HepG2 (cell line): ENCODE results near the gene PAK2. TPM values are rescaled to one million over a fixed set of nuclear protein-coding genes. Genes with fewer than 3 reads are reported as not detected.

Experiments
- ATAC-seq: fragments of 200-7000 bp; cut with Tn5 transposase; 3 replicates; pipeline ENCODE4 v1.9.1; 2020; ENCODE audit warnings: mild to moderate bottlenecking, moderate library complexity
- BruUV-seq: library from RNA; stranded (reverse); fragments of 400-500 nt; replicated peaks from 2 replicates; lab custom pipeline; 2021; lab: Mats Ljungman, UMichigan
- CTCF ChIA-PET: fragments of 300-600 bp; formaldehyde crosslinking; extraction: SDS; loops from one replicate; lab custom pipeline; 2021; ENCODE audit warnings: low total read pairs, inconsistent platforms, low intra/inter-chr PET ratio; lab: Yijun Ruan, JAX
- POLR2A ChIA-PET: fragments of 350-600 bp; sonication (Branson Sonifier 250); formaldehyde crosslinking; loops from one replicate; lab custom pipeline; 2020; ENCODE audit warnings: antibody characterized with exemption, inconsistent platforms; lab: Yijun Ruan, JAX
- DNase-seq: peaks from one replicate; pipeline ENCODE4 v3.0.0-alpha.2; 2015; ENCODE audit warnings: low spot score
- FAIRE-seq: peaks from 3 replicates; lab custom pipeline; 2011; peaks lifted over from hg19 to GRCh38; lab: Jason Lieb, UNC
- H2AFZ ChIP-seq: one replicate; pipeline ENCODE4 v1.6.1; 2011; ENCODE audit warnings: low read length, inconsistent platforms
- H3K27ac ChIP-seq: fragments of 300-600 bp; 3 replicates; pipeline ENCODE4 v1.8.0; 2011; ENCODE audit warnings: mixed run types, mild to moderate bottlenecking, mixed read lengths, low read length, inconsistent platforms; ENCODE audit not compliant: insufficient read depth; ENCODE audit errors: extremely low read length
- H3K27me3 ChIP-seq, 2 experiments: fragments of 200-600 bp in 1 of 2; 2 replicates in 1 of 2; 3 replicates in 1 of 2; pipeline versions ENCODE4 v1.6.0 to v1.8.0; 2011; ENCODE audit warnings: low read length in 2 of 2, mild to moderate bottlenecking in 2 of 2, moderate library complexity in 2 of 2, inconsistent platforms in 1 of 2; ENCODE audit not compliant: insufficient read depth in 2 of 2, control insufficient read depth in 1 of 2
- H3K36me3 ChIP-seq, 2 experiments: fragments of 200-600 bp in 1 of 2; replicated peaks in 1 of 2; 2 replicates in 1 of 2; 3 replicates in 1 of 2; pipeline versions ENCODE4 v1.5.1 to v1.8.0; 2011; ENCODE audit warnings: low read length in 2 of 2, inconsistent platforms in 1 of 2; ENCODE audit not compliant: insufficient read depth in 2 of 2, control insufficient read depth in 1 of 2
- H3K4me1 ChIP-seq: 2 replicates; pipeline ENCODE4 v1.5.1; 2012; ENCODE audit warnings: low read length, inconsistent platforms; ENCODE audit not compliant: insufficient read depth
- H3K4me2 ChIP-seq: 2 replicates; pipeline ENCODE4 v1.6.0; 2011; ENCODE audit warnings: low read depth, low read length, inconsistent platforms
- H3K4me3 ChIP-seq, 3 experiments: fragments of 200-600 bp in 1 of 3; sonication (generic), shearing (Covaris generic) in 1 of 3; replicated peaks in 1 of 3; 2 replicates each; pipeline ENCODE4 v1.5.1; 2011 to 2016; ENCODE audit warnings: low read length in 3 of 3, inconsistent platforms in 2 of 3, low read depth in 2 of 3, mild to moderate bottlenecking in 2 of 3, control low read depth in 1 of 3, mixed read lengths in 1 of 3; ENCODE audit not compliant: insufficient read depth in 1 of 3
- H3K79me2 ChIP-seq: one replicate; pipeline ENCODE4 v1.6.1; 2011; ENCODE audit warnings: low read length, inconsistent platforms; ENCODE audit not compliant: insufficient read depth
- H3K9ac ChIP-seq: 2 replicates; pipeline ENCODE4 v1.6.0; 2011; ENCODE audit warnings: mild to moderate bottlenecking, low read depth, low read length, inconsistent platforms; ENCODE audit not compliant: insufficient read depth
- H3K9me3 ChIP-seq: 2 replicates; pipeline ENCODE4 v1.5.1; 2012; ENCODE audit warnings: mild to moderate bottlenecking, low read length
- H4K20me1 ChIP-seq: 2 replicates; pipeline ENCODE4 v1.6.0; 2011; ENCODE audit warnings: inconsistent platforms, mild to moderate bottlenecking, low read length, moderate library complexity; ENCODE audit not compliant: insufficient read depth
- ASH2L ChIP-seq: fragments of 300-600, 200-600 bp; sonication (generic); IDR thresholded peaks from 2 replicates; pipeline ENCODE4 v1.7.0; 2017; ENCODE audit warnings: low read depth, mild to moderate bottlenecking, moderate library complexity, mixed read lengths, low read length; ENCODE audit not compliant: insufficient read length
- CBFB ChIP-seq: sonication (generic); formaldehyde crosslinking; IDR thresholded peaks from 2 replicates; pipeline ENCODE4 v1.4.0; 2020; ENCODE audit warnings: missing genetic modification reagents
- GZF1 ChIP-seq: sonication (generic); formaldehyde crosslinking; IDR thresholded peaks from 2 replicates; pipeline ENCODE4 v1.5.1; 2020; ENCODE audit warnings: mild to moderate bottlenecking, missing genetic modification reagents
- JUND ChIP-seq: sonication (generic); formaldehyde crosslinking; IDR thresholded peaks from 2 replicates; pipeline ENCODE4 v1.8.0; 2022; ENCODE audit warnings: mild to moderate bottlenecking, missing genetic modification reagents
- KDM4B ChIP-seq: sonication (generic); formaldehyde crosslinking; IDR thresholded peaks from 2 replicates; pipeline ENCODE4 v1.4.0; 2020; ENCODE audit warnings: missing genetic modification reagents
- POLR2AphosphoS5 ChIP-seq: IDR thresholded peaks from 2 replicates; pipeline ENCODE4 v1.6.1; 2012; ENCODE audit warnings: low read depth, low read length
- RBFOX2 ChIP-seq: fragments of 200-400 bp; formaldehyde crosslinking; IDR thresholded peaks from 2 replicates; pipeline ENCODE4 v1.6.1; 2017; ENCODE audit warnings: low read depth, mild to moderate bottlenecking, low read length
- RFXAP ChIP-seq: sonication (generic); formaldehyde crosslinking; IDR thresholded peaks from 2 replicates; pipeline ENCODE4 v1.4.0; 2020; ENCODE audit warnings: missing genetic modification reagents, borderline replicate concordance
- SNRNP70 ChIP-seq: fragments of 200-400 bp; formaldehyde crosslinking; IDR thresholded peaks from 2 replicates; pipeline ENCODE4 v1.6.1; 2017; ENCODE audit warnings: mild to moderate bottlenecking, low read depth, low read length, moderate library complexity
- ZFP36L1 ChIP-seq: sonication (generic); formaldehyde crosslinking; IDR thresholded peaks from 2 replicates; pipeline ENCODE4 v1.8.0; 2022; ENCODE audit warnings: mild to moderate bottlenecking, missing genetic modification reagents, moderate library complexity
- ZNF557 ChIP-seq: sonication (generic); formaldehyde crosslinking; IDR thresholded peaks from 2 replicates; pipeline ENCODE4 v1.4.0; 2020; ENCODE audit warnings: missing genetic modification reagents
- ZSCAN9 ChIP-seq: IDR thresholded peaks from 2 replicates; pipeline ENCODE4 v1.6.1; 2016; ENCODE audit warnings: borderline replicate concordance
- WGBS: methylation state at CpG from one replicate; pipeline ENCODE4 v1.1.6; 2017; ENCODE audit warnings: low lambda C conversion rate; 5-methylcytosine and 5-hydroxymethylcytosine counted together
- in situ Hi-C: cut with HindIII; loops from 2 replicates; pipeline ENCODE4 v1.10.0; 2017; ENCODE audit warnings: low pct_unique_long_range_greater_than_20kb; ENCODE audit not compliant: extremely low pct_ligation_motif_present
- intact Hi-C: fragments of 100-400 bp; cut with micrococcal nuclease; formaldehyde crosslinking; loops from one replicate; pipeline ENCODE4 v1.10.0; 2022; ENCODE audit not compliant: unreplicated experiment
- polyA plus RNA-seq, 8 experiments: library from polyadenylated mRNA; depleted of rRNA in 3 of 8; stranded (reverse) in 7 of 8; unstranded in 1 of 8; fragments of >200 nt; fragmentation: Illumina TruSeq in 4 of 8; extraction: Trizol in 4 of 8; gene quantifications; 2 replicates each; pipeline versions ENCODE4 v1.2.1 to v1.2.3, GENCODE V29; 2011 to 2016; ENCODE audit warnings: low read depth in 4 of 8, missing spikeins in 1 of 8, mixed read lengths in 1 of 8; ENCODE audit not compliant: insufficient read depth in 1 of 8
- total RNA-seq, 5 experiments: library from RNA; depleted of rRNA; stranded (reverse); fragments of >200 nt; fragmentation: Illumina TruSeq; extraction: Trizol; gene quantifications; 2 replicates each; pipeline ENCODE4 v1.2.3, GENCODE V29; 2016; ENCODE audit warnings: low read depth in 1 of 5
- TF ChIP-seq, protein P1 (sequence below): sonication (generic); IDR thresholded peaks from 2 replicates; pipeline ENCODE4 v1.6.1; 2016; ENCODE audit warnings: low read depth, borderline replicate concordance
- TF ChIP-seq, protein P2 (sequence below): fragments of 450-650 bp; IDR thresholded peaks from 2 replicates; pipeline ENCODE4 v1.6.1; 2016
- TF ChIP-seq, protein P3 (sequence below): sonication (generic); formaldehyde crosslinking; IDR thresholded peaks from 2 replicates; pipeline ENCODE4 v1.8.1; 2023; ENCODE audit warnings: mild to moderate bottlenecking, inconsistent platforms, moderate library complexity, missing genetic modification reagents, borderline replicate concordance
- TF ChIP-seq, protein P4 (sequence below): IDR thresholded peaks from 2 replicates; pipeline ENCODE4 v1.6.1; 2016

PAK2 gene
- total and polyA plus RNA-seq, 2 of the 13 experiments (the other 11 are each of a cell fraction or from before 2014, with no cell fraction given): 23.0 to 24.7 TPM

DNA sequence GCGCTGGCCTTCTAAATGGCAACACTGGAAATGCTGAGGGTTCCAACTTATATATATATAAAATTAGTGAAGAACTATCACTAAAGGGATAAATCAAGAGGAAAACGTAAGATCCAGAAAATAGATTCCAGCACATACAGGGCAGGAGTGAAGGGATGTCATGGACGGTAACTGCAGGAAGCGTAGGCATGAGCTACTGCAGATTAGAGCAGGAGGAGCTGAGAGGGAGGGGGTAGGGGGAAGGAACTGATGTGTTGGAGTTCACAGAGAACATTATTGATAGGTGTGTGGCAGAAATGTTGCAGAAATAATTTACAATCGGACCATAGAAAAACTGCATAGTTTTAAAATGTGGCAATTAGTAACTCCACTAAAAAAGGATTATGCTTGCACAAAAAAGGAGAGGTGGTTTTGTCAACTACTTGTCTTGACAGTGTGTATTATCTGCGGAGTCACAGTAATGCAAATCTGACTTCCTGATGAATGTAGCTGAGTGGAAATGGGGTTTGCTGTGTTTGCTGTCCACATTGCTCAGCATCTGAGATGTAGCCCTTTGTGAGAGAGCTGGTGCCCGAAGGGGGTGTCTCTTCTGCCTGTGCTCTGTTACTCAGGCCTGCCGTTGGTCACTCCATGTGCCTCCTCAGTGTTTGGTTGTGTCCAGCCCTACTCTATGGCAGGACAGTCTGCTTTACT lies 61.2 kb downstream of the PAK2 start:
- no peak for DNase-seq
- peaks cover 6 to 35% of the 10 kb centered on the region in 2 experiments; a peak in 4 of 5 replicates for H3K36me3 ChIP-seq
- H3K4me3 ChIP-seq: no peak overlapping the region
- H3K4me2 ChIP-seq: no peak overlapping the region
- H4K20me1 ChIP-seq: no peaks in the 10 kb centered on the region
- WGBS: 97% methylated on average over 8 of the region's 8 CpGs
- no peaks in the 10 kb centered on the region for H3K9me3 ChIP-seq
- intact Hi-C loops: no loop called here
- no peak overlapping the region for H3K27ac ChIP-seq
- H3K79me2 ChIP-seq: peaks cover 7% of the 10 kb centered on the region
- no peak overlapping the region for H3K9ac ChIP-seq
- ChIA-PET POLR2A (no interaction called here), CTCF (no interaction called here)
- no peaks in the 10 kb centered on the region for H3K4me1 ChIP-seq
- no peak for TF ChIP-seq ZSCAN9 (CRISPR knock-in tag)
- TF ChIP-seq, protein P1, sequence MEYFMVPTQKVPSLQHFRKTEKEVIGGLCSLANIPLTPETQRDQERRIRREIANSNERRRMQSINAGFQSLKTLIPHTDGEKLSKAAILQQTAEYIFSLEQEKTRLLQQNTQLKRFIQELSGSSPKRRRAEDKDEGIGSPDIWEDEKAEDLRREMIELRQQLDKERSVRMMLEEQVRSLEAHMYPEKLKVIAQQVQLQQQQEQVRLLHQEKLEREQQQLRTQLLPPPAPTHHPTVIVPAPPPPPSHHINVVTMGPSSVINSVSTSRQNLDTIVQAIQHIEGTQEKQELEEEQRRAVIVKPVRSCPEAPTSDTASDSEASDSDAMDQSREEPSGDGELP: no peak
- no peak for TF ChIP-seq JUND (CRISPR knock-in tag)
- TF ChIP-seq, protein P2, sequence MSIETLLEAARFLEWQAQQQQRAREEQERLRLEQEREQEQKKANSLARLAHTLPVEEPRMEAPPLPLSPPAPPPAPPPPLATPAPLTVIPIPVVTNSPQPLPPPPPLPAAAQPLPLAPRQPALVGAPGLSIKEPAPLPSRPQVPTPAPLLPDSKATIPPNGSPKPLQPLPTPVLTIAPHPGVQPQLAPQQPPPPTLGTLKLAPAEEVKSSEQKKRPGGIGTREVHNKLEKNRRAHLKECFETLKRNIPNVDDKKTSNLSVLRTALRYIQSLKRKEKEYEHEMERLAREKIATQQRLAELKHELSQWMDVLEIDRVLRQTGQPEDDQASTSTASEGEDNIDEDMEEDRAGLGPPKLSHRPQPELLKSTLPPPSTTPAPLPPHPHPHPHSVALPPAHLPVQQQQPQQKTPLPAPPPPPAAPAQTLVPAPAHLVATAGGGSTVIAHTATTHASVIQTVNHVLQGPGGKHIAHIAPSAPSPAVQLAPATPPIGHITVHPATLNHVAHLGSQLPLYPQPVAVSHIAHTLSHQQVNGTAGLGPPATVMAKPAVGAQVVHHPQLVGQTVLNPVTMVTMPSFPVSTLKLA: no peak
- TF ChIP-seq ZFP36L1: no peak
- TF ChIP-seq, protein P3, sequence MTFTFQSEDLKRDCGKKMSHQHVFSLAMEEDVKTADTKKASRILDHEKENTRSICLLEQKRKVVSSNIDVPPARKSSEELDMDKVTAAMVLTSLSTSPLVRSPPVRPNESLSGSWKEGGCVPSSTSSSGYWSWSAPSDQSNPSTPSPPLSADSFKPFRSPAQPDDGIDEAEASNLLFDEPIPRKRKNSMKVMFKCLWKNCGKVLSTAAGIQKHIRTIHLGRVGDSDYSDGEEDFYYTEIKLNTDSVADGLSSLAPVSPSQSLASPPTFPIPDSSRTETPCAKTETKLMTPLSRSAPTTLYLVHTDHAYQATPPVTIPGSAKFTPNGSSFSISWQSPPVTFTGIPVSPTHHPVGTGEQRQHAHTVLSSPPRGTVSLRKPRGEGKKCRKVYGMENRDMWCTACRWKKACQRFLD (CRISPR knock-in tag): no peak
- no peak for TF ChIP-seq ZNF557
- TF ChIP-seq, protein P4, sequence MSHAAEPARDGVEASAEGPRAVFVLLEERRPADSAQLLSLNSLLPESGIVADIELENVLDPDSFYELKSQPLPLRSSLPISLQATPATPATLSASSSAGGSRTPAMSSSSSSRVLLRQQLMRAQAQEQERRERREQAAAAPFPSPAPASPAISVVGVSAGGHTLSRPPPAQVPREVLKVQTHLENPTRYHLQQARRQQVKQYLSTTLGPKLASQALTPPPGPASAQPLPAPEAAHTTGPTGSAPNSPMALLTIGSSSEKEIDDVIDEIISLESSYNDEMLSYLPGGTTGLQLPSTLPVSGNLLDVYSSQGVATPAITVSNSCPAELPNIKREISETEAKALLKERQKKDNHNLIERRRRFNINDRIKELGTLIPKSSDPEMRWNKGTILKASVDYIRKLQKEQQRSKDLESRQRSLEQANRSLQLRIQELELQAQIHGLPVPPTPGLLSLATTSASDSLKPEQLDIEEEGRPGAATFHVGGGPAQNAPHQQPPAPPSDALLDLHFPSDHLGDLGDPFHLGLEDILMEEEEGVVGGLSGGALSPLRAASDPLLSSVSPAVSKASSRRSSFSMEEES (CRISPR knock-in tag): no peak
- no peak for TF ChIP-seq RBFOX2
- TF ChIP-seq SNRNP70: no peak
- TF ChIP-seq GZF1: no peak
- TF ChIP-seq KDM4B (CRISPR knock-in tag): no peak
- TF ChIP-seq CBFB (CRISPR knock-in tag): no peak
- no peak for TF ChIP-seq POLR2AphosphoS5
- TF ChIP-seq ASH2L: no peak
- TF ChIP-seq RFXAP (CRISPR knock-in tag): no peak
- TF ChIP-seq, all 625 proteins: peak for 0
- no peak for ATAC-seq
- H2AFZ ChIP-seq: no peak overlapping the region
- no peaks in the 10 kb centered on the region for H3K27me3 ChIP-seq
- in situ Hi-C loops: no loop called here
- no peak for FAIRE-seq
- no TSS peak for BruUV-seq
